ENCODE data around the gene NR2E1.

Gene NR2E1

GRCh38 chr6:108156180-108156937, 9.5 kb upstream of the NR2E1 start:
- peak in 1 of 2 experiments; percentile 15 for DNase-seq

- no peak for DNase-seq
Measured at GRCh38 chr6:108156938-108157233, 8.9 kb upstream of the NR2E1 start.

- DNase-seq, result peak in 1 of 2 experiments; percentile 22
Measured at GRCh38 chr6:108157234-108157980, 8.4 kb upstream of the NR2E1 start.

- peak in 1 of 2 experiments; percentile 19 for DNase-seq
Measured at GRCh38 chr6:108157981-108158525, 7.8 kb upstream of the NR2E1 start.

GRCh38 chr6:108159981-108160380, 5.8 kb upstream of the NR2E1 start:
- no peak for DNase-seq

- no peak for DNase-seq
Measured at GRCh38 chr6:108161724-108162282, 4.0 kb upstream of the NR2E1 start.

GRCh38 chr6:108163267-108163643, 2.6 kb upstream of the NR2E1 start:
- DNase-seq, result peak; percentile 19 to 40

GRCh38 chr6:108163644-108164542, 1.9 kb upstream of the NR2E1 start:
- peak; percentile 19 to 81 for DNase-seq

GRCh38 chr6:108164543-108164814, 1.3 kb upstream of the NR2E1 start:
- DNase-seq, result no peak

- DNase-seq, result peak in 1 of 2 experiments; percentile 35
Measured at GRCh38 chr6:108164815-108165706, 761 bp upstream of the NR2E1 start.

GRCh38 chr6:108166664-108167448, 1.0 kb downstream of the NR2E1 start:
- peak in 1 of 2 experiments; percentile 55 for DNase-seq

GRCh38 chr6:108167449-108168089, 1.7 kb downstream of the NR2E1 start:
- no peak for DNase-seq

- no peak for DNase-seq
Measured at GRCh38 chr6:108168090-108168463, 2.3 kb downstream of the NR2E1 start.

- peak in 1 of 2 experiments; percentile 59 for DNase-seq
Measured at GRCh38 chr6:108168501-108169463, 3.0 kb downstream of the NR2E1 start.

GRCh38 chr6:108169464-108170331, 3.9 kb downstream of the NR2E1 start:
- DNase-seq, result peak in 1 of 2 experiments; percentile 32

- no peak for DNase-seq
Measured at GRCh38 chr6:108170332-108171290, 4.8 kb downstream of the NR2E1 start.

GRCh38 chr6:108171291-108171917, 5.6 kb downstream of the NR2E1 start:
- DNase-seq, result no peak
